Measurements from ENCODE around the gene POU5F2. TPM values are rescaled to one million over a fixed set of nuclear protein-coding genes. Genes with fewer than 3 reads are reported as not detected.

POU5F2 gene
- total RNA-seq: 3.7 TPM

- no peak for ATAC-seq
- intact Hi-C loops (cut with DNase I): no loop called here
- DNase-seq (ENCODE audit: low spot score): no peak
Observed at GRCh38 chr5:93741136-93741811, at the start of gene POU5F2. POU5F2 (minus strand) TSS chr5:93741600; CDS start chr5:93741563, 37 bp downstream.

GRCh38 chr5:93790401-93790800, 49.0 kb upstream of the POU5F2 start:
- no peak for DNase-seq (ENCODE audit: low spot score)
- intact Hi-C loops (cut with DNase I): no loop called here
- no peak for ATAC-seq

- ATAC-seq (peak; percentile 44), DNase-seq (ENCODE audit: low spot score) (no peak)
- intact Hi-C loops (cut with DNase I): no loop called here
Observed at GRCh38 chr5:93789173-93790067, 48.0 kb upstream of the POU5F2 start.

GRCh38 chr5:93787598-93787997, 46.2 kb upstream of the POU5F2 start:
- ATAC-seq (no peak), DNase-seq (ENCODE audit: low spot score) (no peak)
- intact Hi-C loops (cut with DNase I): no loop called here

GRCh38 chr5:93785475-93785874, 44.1 kb upstream of the POU5F2 start:
- intact Hi-C loops (cut with DNase I): no loop called here
- ATAC-seq (no peak), DNase-seq (ENCODE audit: low spot score) (no peak)

DNA sequence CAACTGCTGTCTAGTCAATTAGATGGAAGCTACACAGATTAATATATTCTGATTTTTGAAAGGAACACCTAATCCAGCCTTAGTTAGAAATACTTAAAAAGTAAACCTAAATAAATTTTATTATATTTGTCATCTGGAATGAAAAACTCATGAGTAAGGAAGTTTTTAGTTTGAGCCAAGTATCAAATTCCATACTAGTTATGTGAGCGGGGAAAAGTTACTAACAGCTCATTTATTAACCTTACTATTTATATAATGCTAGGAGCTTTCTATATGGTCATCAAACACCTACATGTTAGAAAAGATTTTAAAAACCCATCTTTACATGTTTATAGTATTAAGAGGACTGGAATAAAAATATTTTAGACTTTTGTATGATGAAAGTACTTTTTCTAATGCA, 41.6 kb upstream of the POU5F2 start:
- intact Hi-C loops (cut with DNase I): no loop called here
- ATAC-seq (no peak), DNase-seq (ENCODE audit: low spot score) (no peak)

GRCh38 chr5:93777620-93778019, 36.2 kb upstream of the POU5F2 start:
- DNase-seq (ENCODE audit: low spot score) (no peak), ATAC-seq (no peak)
- intact Hi-C loops (cut with DNase I): no loop called here

DNA sequence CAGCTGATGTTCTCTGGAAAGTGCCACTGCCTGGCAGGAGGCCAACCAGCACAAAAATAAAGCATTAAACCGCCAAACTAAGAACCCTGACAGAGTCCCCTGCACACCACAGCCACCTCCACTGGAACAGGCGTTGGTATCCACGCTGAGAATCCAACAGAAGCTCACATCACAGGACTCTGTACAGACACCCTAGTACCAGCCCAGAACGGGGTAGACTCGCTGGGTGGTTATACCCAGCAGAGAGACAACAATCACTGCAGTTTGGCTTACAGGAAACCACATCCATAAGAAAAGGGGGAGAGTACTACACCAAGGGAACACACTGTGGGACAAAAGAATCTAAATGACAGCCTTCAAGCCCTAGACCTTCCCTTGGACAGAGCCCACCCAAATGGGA, 15.0 kb upstream of the POU5F2 start:
- no peak for DNase-seq (ENCODE audit: low spot score)
- intact Hi-C loops (cut with DNase I): no loop called here
- no peak for ATAC-seq

- ATAC-seq (no peak), DNase-seq (ENCODE audit: low spot score) (no peak)
- intact Hi-C loops (cut with DNase I): no loop called here
Observed at GRCh38 chr5:93755716-93756115, 14.3 kb upstream of the POU5F2 start.

DNA sequence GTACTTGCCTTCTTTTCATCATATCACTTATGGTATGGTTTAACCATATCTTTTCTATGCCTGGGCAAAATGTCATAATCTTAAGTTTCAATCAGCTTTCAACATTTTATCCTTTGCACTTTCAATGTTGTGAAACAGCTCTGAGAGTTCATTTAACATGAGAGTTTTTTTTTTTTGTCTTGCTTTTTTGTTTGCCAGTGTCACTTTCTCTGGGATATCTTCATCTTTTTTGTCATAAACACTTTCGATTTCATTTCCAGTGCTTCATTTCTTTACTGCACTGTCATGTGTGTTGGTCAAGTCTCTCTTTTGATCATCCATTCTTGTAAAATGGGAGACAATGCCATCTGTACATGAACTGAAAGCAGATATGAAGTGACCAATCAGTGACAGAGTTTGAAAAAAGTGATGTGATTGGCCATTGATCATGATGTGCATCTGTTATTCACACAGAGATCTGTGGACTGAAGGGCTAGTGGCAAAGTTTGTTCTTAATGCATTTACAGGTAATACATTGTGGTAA, 7.5 kb upstream of the POU5F2 start:
- DNase-seq (ENCODE audit: low spot score): no peak
- ATAC-seq: no peak
- intact Hi-C loops (cut with DNase I): no loop called here

- intact Hi-C loops (cut with DNase I): no loop called here
- no peak for DNase-seq (ENCODE audit: low spot score)
- ATAC-seq: no peak
Observed at GRCh38 chr5:93746406-93747056, 5.1 kb upstream of the POU5F2 start.

- intact Hi-C loops (cut with DNase I): no loop called here
- DNase-seq (ENCODE audit: low spot score): no peak
- no peak for ATAC-seq
Observed at GRCh38 chr5:93736284-93736683, 5.1 kb downstream of the POU5F2 start.

GRCh38 chr5:93735378-93735777, 6.0 kb downstream of the POU5F2 start:
- intact Hi-C loops (cut with DNase I): no loop called here
- DNase-seq (ENCODE audit: low spot score) (no peak), ATAC-seq (no peak)

DNA sequence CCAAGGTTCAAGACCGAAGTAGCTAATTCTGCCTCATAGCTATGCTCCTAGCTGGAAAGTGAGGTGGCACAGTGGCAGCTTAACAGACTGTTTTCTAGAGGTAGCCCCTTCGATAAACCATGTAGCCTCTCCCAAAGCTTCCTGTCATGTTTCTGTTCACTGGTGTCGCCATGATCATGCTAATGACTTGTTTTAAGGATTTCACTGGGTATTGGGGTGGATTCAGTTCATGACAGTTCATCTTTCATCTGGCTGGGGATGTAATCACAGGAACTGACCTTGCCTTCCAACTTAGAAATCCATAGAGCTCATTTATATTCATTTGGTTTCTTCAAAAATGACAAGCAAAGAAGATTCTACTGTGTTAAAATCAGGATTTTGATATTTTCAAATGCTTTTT, 9.4 kb downstream of the POU5F2 start:
- DNase-seq (ENCODE audit: low spot score): no peak
- no peak for ATAC-seq
- intact Hi-C loops (cut with DNase I): no loop called here

- DNase-seq (ENCODE audit: low spot score) (no peak), ATAC-seq (no peak)
- intact Hi-C loops (cut with DNase I): no loop called here
Observed at GRCh38 chr5:93726595-93726994, 14.8 kb downstream of the POU5F2 start.

DNA sequence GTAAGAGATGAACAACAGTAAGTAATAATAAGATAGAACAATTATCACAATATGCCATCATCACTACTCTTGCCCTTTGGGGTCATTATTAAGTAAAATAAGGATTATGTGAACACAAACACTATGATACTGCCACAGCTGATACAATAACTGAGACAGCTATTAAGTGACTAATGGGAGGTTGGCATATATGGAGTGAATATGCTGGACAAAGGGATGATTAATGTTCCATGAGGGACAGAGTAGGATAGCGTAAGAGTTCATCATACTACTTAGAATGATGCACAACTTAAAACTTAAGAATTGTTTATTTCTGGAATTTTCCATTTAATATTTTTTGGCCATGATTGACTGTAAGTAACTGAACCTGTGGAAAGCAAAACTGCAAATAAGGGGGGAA, 16.6 kb downstream of the POU5F2 start:
- DNase-seq (ENCODE audit: low spot score) (no peak), ATAC-seq (no peak)
- intact Hi-C loops (cut with DNase I): no loop called here

DNA sequence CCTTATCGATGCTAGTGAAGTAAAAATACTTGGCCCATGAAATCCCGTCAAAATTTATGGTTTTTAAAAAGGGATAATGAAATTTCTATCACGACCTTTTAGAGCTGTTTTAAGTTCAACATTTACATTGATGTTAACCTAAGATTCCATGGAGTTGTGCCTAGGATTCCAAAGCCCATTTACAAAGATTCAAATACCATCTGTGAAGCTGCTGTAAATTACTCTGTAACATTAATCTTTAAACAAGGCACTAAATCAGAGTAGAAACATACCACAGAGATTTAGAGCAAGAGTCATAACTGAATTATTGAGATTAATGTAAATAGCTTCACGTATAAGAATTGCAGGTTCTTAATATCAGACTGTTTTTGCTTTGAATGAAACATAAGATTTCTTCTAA, 17.7 kb downstream of the POU5F2 start:
- no peak for DNase-seq (ENCODE audit: low spot score)
- intact Hi-C loops (cut with DNase I): no loop called here
- ATAC-seq: no peak

DNA sequence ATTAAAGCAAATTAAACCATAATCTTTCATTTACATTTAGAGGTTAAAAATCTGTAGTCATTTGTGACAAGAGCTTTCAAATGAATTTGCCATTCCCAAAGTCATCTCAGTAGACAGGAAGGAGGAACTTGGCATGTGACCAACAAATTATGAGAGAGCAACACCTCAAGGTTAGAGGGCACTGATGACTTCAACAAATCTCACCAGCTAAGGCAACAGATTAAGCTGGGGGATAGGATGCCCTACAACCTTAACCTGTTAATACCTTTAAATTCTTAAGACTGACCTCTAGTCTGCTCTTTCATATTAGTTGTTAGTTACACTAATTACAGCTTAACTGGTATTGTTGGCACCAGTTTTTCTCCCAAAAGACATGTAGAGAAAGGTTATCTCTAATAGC, 18.4 kb downstream of the POU5F2 start:
- no peak for ATAC-seq
- intact Hi-C loops (cut with DNase I): no loop called here
- no peak for DNase-seq (ENCODE audit: low spot score)

- intact Hi-C loops (cut with DNase I): no loop called here
- DNase-seq (ENCODE audit: low spot score) (no peak), ATAC-seq (no peak)
Observed at GRCh38 chr5:93722588-93722987, 18.8 kb downstream of the POU5F2 start.

DNA sequence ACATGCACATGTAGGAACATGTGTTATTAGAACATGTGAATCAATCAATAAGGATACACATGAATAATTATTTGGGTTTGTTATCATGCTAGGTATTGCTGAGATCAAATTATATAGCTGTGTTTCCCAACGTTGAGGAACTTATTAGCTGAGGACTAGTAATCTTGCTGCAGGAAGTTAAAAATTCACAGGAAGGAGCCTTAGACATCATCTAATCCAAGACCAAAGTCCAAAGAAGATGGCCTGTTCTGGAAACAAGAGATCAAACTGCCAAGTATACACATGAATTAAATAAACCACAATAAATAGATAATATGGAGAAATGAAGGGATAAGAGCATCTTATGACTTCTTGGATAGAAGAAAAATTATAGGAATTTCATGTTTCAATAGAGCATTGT, 19.9 kb downstream of the POU5F2 start:
- no peak for ATAC-seq
- no peak for DNase-seq (ENCODE audit: low spot score)
- intact Hi-C loops (cut with DNase I): no loop called here

Measured in sciatic nerve (tissue), 2 donors.